ENCODE data around the gene GLRX3.

Gene GLRX3

GRCh38 chr10:130222381-130222780 is 86.2 kb downstream of the GLRX3 start:
- TF ChIP-seq CTCF (IDR thresholded peaks at IDR 0.05; ENCODE audit: extremely low read depth, missing control alignments), result no peak
- DNase-seq (ENCODE audit: low spot score), result no peak

GRCh38 chr10:130224228-130224627 is 88.0 kb downstream of the GLRX3 start:
- TF ChIP-seq CTCF (IDR thresholded peaks at IDR 0.05; ENCODE audit: extremely low read depth, missing control alignments), result no peak
- no peak for DNase-seq (ENCODE audit: low spot score)

GRCh38 chr10:130226012-130226411 is 89.8 kb downstream of the GLRX3 start:
- no peak for DNase-seq (ENCODE audit: low spot score)

GRCh38 chr10:130227883-130228282 is 91.7 kb downstream of the GLRX3 start:
- TF ChIP-seq CTCF (IDR thresholded peaks at IDR 0.05; ENCODE audit: extremely low read depth, missing control alignments), result no peak
- no peak for DNase-seq (ENCODE audit: low spot score)

More at GRCh38 chr10:130226012-130226411, 89.8 kb downstream of the GLRX3 start:
- TF ChIP-seq CTCF (IDR thresholded peaks at IDR 0.05; ENCODE audit: extremely low read depth, missing control alignments), result no peak
